ENCODE results near the gene PRPSAP1.
"Not testable (repeated sequence)": the region's sequence is repeated elsewhere in the genome, so short reads cannot be mapped to it uniquely, and the experiment has no call there.

PRPSAP1 gene

GRCh38 chr17:76359776-76360175, 6.1 kb upstream of the PRPSAP1 start:
- DNase-seq (ENCODE audit: low spot score), result not testable (repeated sequence)

- DNase-seq (ENCODE audit: low spot score), result no peak
Measured at GRCh38 chr17:76359375-76359774, 5.7 kb upstream of the PRPSAP1 start.

GRCh38 chr17:76357597-76358158, 4.0 kb upstream of the PRPSAP1 start:
- DNase-seq (ENCODE audit: low spot score), result no peak

GRCh38 chr17:76356803-76357456, 3.2 kb upstream of the PRPSAP1 start:
- no peak for DNase-seq (ENCODE audit: low spot score)

- no peak for DNase-seq (ENCODE audit: low spot score)
Measured at GRCh38 chr17:76354747-76355310, 1.1 kb upstream of the PRPSAP1 start.

- DNase-seq (ENCODE audit: low spot score), result no peak
Measured at GRCh38 chr17:76354317-76354729, 607 bp upstream of the PRPSAP1 start.

- DNase-seq (ENCODE audit: low spot score), result no peak
Measured at GRCh38 chr17:76353004-76353598, 615 bp downstream of the PRPSAP1 start.

- no peak for DNase-seq (ENCODE audit: low spot score)
Measured at GRCh38 chr17:76351526-76352071, 2.1 kb downstream of the PRPSAP1 start.

GRCh38 chr17:76350463-76350862, 3.3 kb downstream of the PRPSAP1 start:
- no peak for DNase-seq (ENCODE audit: low spot score)

- not testable (repeated sequence) for DNase-seq (ENCODE audit: low spot score)
Measured at GRCh38 chr17:76346936-76347335, 6.8 kb downstream of the PRPSAP1 start.

- no peak for DNase-seq (ENCODE audit: low spot score)
Measured at GRCh38 chr17:76345377-76345974, 8.2 kb downstream of the PRPSAP1 start.

GRCh38 chr17:76343106-76343505, 10.6 kb downstream of the PRPSAP1 start:
- DNase-seq (ENCODE audit: low spot score), result no peak

- DNase-seq (ENCODE audit: low spot score), result no peak
Measured at GRCh38 chr17:76341301-76341700, 12.4 kb downstream of the PRPSAP1 start.

GRCh38 chr17:76337413-76337777, 16.3 kb downstream of the PRPSAP1 start:
- no peak for DNase-seq (ENCODE audit: low spot score)

- DNase-seq (ENCODE audit: low spot score), result no peak
Measured at GRCh38 chr17:76336756-76337412, 16.8 kb downstream of the PRPSAP1 start.

- DNase-seq (ENCODE audit: low spot score), result no peak
Measured at GRCh38 chr17:76335716-76336381, 17.9 kb downstream of the PRPSAP1 start.

- no peak for DNase-seq (ENCODE audit: low spot score)
Measured at GRCh38 chr17:76333673-76334505, 19.8 kb downstream of the PRPSAP1 start.

GRCh38 chr17:76331083-76331482, 22.6 kb downstream of the PRPSAP1 start:
- no peak for DNase-seq (ENCODE audit: low spot score)

- no peak for DNase-seq (ENCODE audit: low spot score)
Measured at GRCh38 chr17:76329664-76330063, 24.1 kb downstream of the PRPSAP1 start.

- no peak for DNase-seq (ENCODE audit: low spot score)
Measured at GRCh38 chr17:76327696-76328095, 26.0 kb downstream of the PRPSAP1 start.

GRCh38 chr17:76326306-76326705, 27.4 kb downstream of the PRPSAP1 start:
- no peak for DNase-seq (ENCODE audit: low spot score)
